Measurements from ENCODE around the gene CUL1. TPM values are rescaled to one million over a fixed set of nuclear protein-coding genes. Genes with fewer than 3 reads are reported as not detected.

The CUL1 gene
- 10 to 100 TPM; 47.0 to 60.0 TPM for total RNA-seq

GRCh38 chr7:148698397-148699023 lies at the start of gene CUL1:
TSS of gene CUL1 (plus strand) at chr7:148698903. CDS start at chr7:148730123, 31,220 bp downstream.
- H3K27ac ChIP-seq, result peak within 1 kb of the TSS; percentile 94 to 95
- no peaks in the 10 kb centered on the region for H3K27me3 ChIP-seq (replicated peaks; ENCODE audit: insufficient read depth)
- no peaks in the 10 kb centered on the region for H3K9me3 ChIP-seq
- peak; percentile 62 for DNase-seq (ENCODE audit: low spot score)
- TF ChIP-seq CTCF (IDR thresholded peaks at IDR 0.05), result no peak
- H3K36me3 ChIP-seq, result no peaks in the 10 kb centered on the region
- peak; percentile 89 for ATAC-seq (ENCODE audit: insufficient number of reproducible peaks, low FRiP score, low read depth)
- H3K4me3 ChIP-seq, result peak within 1 kb of the TSS; percentile 88
- peaks cover 34 to 35% of the 10 kb centered on the region in 2 donors for H3K4me1 ChIP-seq (ENCODE audit: control insufficient read depth in 1 of 2, low read depth in 2 of 2)

GRCh38 chr7:148650232-148650858 lies 48.4 kb upstream of the CUL1 start:
- DNase-seq (ENCODE audit: low spot score), result no peak
- Histone ChIP-seq H3K27ac (no peak overlapping the region), H3K27me3 (replicated peaks; ENCODE audit: insufficient read depth) (no peaks in the 10 kb centered on the region), H3K9me3 (no peaks in the 10 kb centered on the region), H3K36me3 (no peaks in the 10 kb centered on the region), H3K4me3 (no peak overlapping the region), H3K4me1 (ENCODE audit: control insufficient read depth in 1 of 2, low read depth in 2 of 2) (no peaks in the 10 kb centered on the region)
- no peak for TF ChIP-seq CTCF (IDR thresholded peaks at IDR 0.05)
- no peak for ATAC-seq (ENCODE audit: insufficient number of reproducible peaks, low FRiP score, low read depth)

- no peak overlapping the region for H3K27ac ChIP-seq
- DNase-seq (ENCODE audit: low spot score) (no peak), ATAC-seq (ENCODE audit: insufficient number of reproducible peaks, low FRiP score, low read depth) (no peak)
- no peaks in the 10 kb centered on the region for H3K27me3 ChIP-seq (replicated peaks; ENCODE audit: insufficient read depth)
- no peaks in the 10 kb centered on the region for H3K4me1 ChIP-seq (ENCODE audit: control insufficient read depth in 1 of 2, low read depth in 2 of 2)
- no peak for TF ChIP-seq CTCF (IDR thresholded peaks at IDR 0.05)
- no peaks in the 10 kb centered on the region for H3K36me3 ChIP-seq
- no peaks in the 10 kb centered on the region for H3K9me3 ChIP-seq
- no peak overlapping the region for H3K4me3 ChIP-seq
Measured at GRCh38 chr7:148652773-148653172, 45.9 kb upstream of the CUL1 start.

- Histone ChIP-seq H3K27me3 (replicated peaks; ENCODE audit: insufficient read depth) (no peaks in the 10 kb centered on the region), H3K9me3 (no peaks in the 10 kb centered on the region), H3K4me1 (ENCODE audit: control insufficient read depth in 1 of 2, low read depth in 2 of 2) (no peaks in the 10 kb centered on the region), H3K36me3 (no peaks in the 10 kb centered on the region), H3K4me3 (no peak overlapping the region), H3K27ac (no peak overlapping the region)
- DNase-seq (ENCODE audit: low spot score) (no peak), ATAC-seq (ENCODE audit: insufficient number of reproducible peaks, low FRiP score, low read depth) (no peak)
- TF ChIP-seq CTCF (IDR thresholded peaks at IDR 0.05), result no peak
Measured at GRCh38 chr7:148657929-148658328, 40.8 kb upstream of the CUL1 start.

- ATAC-seq (ENCODE audit: insufficient number of reproducible peaks, low FRiP score, low read depth) (no peak), DNase-seq (ENCODE audit: low spot score) (no peak)
- Histone ChIP-seq H3K4me3 (no peak overlapping the region), H3K4me1 (ENCODE audit: control insufficient read depth in 1 of 2, low read depth in 2 of 2) (peaks cover 0 to 13% of the 10 kb centered on the region in 2 donors), H3K27ac (no peak overlapping the region), H3K27me3 (replicated peaks; ENCODE audit: insufficient read depth) (no peaks in the 10 kb centered on the region), H3K9me3 (no peaks in the 10 kb centered on the region), H3K36me3 (no peaks in the 10 kb centered on the region)
- no peak for TF ChIP-seq CTCF (IDR thresholded peaks at IDR 0.05)
Measured at GRCh38 chr7:148661471-148661870, 37.2 kb upstream of the CUL1 start.
